Measurements from ENCODE around the gene ASGR1.
"Not testable (repeated sequence)": the region's sequence is repeated elsewhere in the genome, so short reads cannot be mapped to it uniquely, and the experiment has no call there.

ASGR1 gene

GRCh38 chr17:7190276-7190917, 11.2 kb upstream of the ASGR1 start:
- DNase-seq, result no peak

- DNase-seq, result peak; percentile 23
Measured at GRCh38 chr17:7186241-7186640, 7.1 kb upstream of the ASGR1 start.

DNA sequence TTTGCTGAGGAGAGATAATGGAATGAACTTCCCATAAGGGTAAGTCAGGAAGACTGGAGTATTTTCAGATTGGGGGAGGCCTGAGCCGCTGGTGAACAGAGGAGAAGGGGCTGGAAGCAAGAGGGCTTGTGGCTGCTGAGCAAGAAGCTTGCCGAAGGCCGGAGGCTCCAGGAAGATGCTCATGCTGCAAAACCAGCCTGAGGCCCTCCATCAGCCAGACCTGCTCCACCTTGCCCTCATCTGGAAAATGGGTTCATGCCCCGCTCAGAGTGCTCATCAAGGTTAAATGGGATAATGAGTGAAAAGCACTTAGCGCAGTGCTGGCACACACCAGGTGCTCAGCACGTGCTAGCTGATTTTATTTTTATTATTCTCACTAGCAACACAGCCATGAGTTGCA, 5.5 kb upstream of the ASGR1 start:
- DNase-seq, result no peak

DNA sequence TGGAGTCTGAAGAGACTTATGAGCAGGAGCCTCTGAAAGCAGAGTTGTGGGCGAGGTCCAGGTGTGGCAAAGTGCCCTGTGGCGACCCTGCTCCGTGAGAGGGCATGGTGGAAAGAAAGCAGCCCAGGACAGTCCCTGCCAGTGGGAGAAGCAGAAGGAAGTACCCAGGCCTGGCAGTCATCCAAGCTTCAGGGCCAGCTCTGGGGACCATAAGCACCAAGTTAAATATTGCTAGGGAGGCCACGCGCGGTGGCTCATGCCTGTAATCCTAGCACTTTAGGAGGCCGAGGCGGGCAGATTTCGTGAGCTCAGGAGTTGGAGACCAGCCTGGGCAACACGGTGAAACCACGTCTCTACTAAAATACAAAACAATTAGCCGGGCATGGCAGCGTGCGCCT, 4.9 kb upstream of the ASGR1 start:
- peak; percentile 48 to 59 for DNase-seq

GRCh38 chr17:7183433-7184090, 4.4 kb upstream of the ASGR1 start:
- no peak for DNase-seq

GRCh38 chr17:7182101-7182500, 2.9 kb upstream of the ASGR1 start:
- DNase-seq, result not testable (repeated sequence)

- no peak for DNase-seq
Measured at GRCh38 chr17:7178973-7179316, 225 bp downstream of the ASGR1 start.

GRCh38 chr17:7177954-7178477, 1.2 kb downstream of the ASGR1 start:
- DNase-seq, result no peak

- DNase-seq, result peak; percentile 67 to 81
Measured at GRCh38 chr17:7177191-7177953, 1.8 kb downstream of the ASGR1 start.

- no peak for DNase-seq
Measured at GRCh38 chr17:7176841-7177190, 2.4 kb downstream of the ASGR1 start.

GRCh38 chr17:7176107-7176840, 2.9 kb downstream of the ASGR1 start:
- DNase-seq, result no peak

DNA sequence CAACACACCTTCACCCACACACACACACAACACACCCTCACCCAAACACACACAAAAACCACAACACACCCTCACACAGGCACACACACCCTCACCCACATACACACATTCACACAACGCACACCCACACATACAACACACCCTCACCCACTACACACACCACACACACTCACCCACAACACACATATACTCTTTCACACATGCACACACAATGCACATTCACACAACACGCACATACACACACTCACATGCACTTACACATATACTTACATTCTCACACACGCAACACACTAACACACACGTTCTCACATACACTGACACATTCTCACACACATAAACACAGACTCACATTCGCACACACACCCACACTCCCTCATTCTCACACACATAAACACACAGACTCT, 3.8 kb downstream of the ASGR1 start:
- DNase-seq, result no peak

DNA sequence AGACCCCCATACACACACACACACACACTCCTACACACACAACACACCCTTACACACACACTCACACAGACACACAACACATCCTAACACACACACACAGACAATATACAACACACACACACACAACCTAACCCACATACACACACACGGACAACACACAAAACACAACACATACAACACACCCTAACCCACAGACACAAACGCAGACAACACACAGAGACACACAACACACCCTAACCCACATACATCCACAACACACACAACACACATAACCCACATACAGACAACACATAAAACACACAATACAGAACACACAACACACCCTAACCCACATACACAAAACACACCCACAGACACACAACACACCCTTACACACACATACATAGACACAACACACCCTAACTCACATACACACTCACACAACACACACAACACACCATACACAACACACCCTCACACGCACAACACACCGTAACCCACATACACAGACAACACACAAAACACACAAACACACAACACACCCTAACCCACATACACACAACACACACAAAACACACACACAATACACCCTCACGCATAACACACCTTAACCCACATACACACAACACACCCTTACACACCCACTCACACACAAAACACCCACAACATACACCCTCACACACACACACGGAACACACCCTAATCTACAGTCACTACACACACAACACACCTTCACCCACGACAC, 4.4 kb downstream of the ASGR1 start:
- no peak for DNase-seq

GRCh38 chr17:7173687-7174602, 5.2 kb downstream of the ASGR1 start:
- peak; percentile 69 to 82 for DNase-seq

DNA sequence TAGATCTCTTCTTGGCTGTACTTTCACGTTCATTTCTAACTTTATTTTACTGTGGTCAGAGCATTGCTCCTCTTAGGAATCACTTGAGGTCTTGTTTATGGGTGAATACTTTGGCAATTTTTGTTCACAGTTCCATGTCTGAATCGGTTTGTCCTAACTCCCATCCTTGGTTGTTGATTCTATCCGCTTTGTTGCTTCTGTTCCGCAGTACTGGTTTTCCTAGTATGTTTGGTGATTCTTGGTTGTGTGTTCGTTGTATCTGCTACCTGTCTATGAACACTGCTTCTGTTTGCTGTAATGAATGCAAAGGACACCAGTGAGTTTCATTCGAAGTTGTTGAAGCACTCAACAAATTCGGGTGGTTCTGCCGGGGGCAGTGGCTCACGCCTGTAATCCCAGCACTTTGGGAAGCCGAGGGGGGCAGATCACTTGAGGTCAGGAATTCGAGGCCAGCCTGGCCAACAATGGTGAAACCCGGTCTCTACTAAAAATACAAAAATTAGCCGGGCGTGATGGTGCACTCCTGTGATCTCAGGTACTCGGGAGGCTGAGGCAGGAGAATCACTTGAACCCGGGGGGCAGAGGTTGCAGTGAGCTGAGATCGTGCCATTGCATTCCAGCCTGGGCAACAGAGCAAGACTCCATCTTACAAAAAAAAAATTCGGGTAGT, 6.5 kb downstream of the ASGR1 start:
- DNase-seq, result not testable (repeated sequence)

DNA sequence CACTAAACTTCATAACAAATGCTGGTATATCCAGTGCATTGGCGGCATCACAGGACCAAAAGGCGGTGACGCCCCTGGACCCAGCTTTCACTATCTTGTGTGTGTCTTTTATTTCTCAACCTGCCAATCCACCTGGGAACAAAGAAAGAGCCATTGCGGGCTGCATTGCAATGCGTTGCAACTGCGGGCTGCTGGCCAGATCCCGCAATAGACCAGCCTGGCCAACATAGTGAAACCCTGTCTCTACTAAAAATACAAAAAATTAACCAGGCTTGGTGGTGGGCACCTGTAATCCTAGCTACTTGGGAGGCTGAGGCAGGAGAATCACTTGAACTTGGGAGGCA, 9.6 kb downstream of the ASGR1 start:
- not testable (repeated sequence) for DNase-seq

- peak; percentile 52 to 56 for DNase-seq
Measured at GRCh38 chr17:7168841-7169564, 10.2 kb downstream of the ASGR1 start.

- peak; percentile 91 to 97 for DNase-seq
Measured at GRCh38 chr17:7167832-7168231, 11.3 kb downstream of the ASGR1 start.

DNA sequence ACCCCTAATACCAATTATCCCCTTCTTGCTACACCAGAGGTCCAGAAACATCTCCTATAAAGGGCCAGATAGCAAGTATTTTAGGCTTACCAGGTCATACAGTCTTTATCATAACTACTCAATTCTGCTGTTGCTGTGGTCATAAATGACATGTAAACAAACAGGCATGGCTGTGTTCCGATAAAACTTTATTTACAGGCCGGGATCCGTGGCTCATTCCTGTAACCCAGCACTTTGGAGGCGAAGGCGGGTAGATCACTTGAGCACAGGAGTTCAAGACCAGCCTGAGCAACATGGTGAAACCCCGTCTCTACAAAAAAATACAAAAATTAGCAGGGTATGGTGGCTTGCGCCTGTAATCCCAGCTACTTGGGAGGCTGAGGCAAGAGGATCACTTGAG, 12.3 kb downstream of the ASGR1 start:
- DNase-seq, result no peak

GRCh38 chr17:7159571-7159970, 19.6 kb downstream of the ASGR1 start:
- DNase-seq, result not testable (repeated sequence)
